ENCODE results near the gene STAM2.

- no peak for TF ChIP-seq CTCF (IDR thresholded peaks at IDR 0.05)
- no peak for TF ChIP-seq POLR2A (IDR thresholded peaks at IDR 0.05)
Observed at GRCh38 chr2:152165306-152165705, 10.3 kb downstream of the STAM2 start.

Measured in body of pancreas (tissue), 4 donors.